DND-41 (cell line): Measurements from ENCODE around the gene TMEM131L.

Experiments used
- EZH2 ChIP-seq: IDR thresholded peaks from 3 replicates; pipeline ENCODE4 v1.6.1; 2012; ENCODE audit warnings: borderline replicate concordance, low read depth, mild to moderate bottlenecking, moderate library complexity, low read length, inconsistent platforms; ENCODE audit not compliant: severe bottlenecking
- TF ChIP-seq, protein P1 (sequence below): IDR thresholded peaks from 2 replicates; pipeline ENCODE4 v1.5.1; 2012; ENCODE audit warnings: borderline replicate concordance, low read length, moderate library complexity, mild to moderate bottlenecking; ENCODE audit not compliant: poor library complexity, severe bottlenecking; ENCODE audit errors: extremely low read depth

DNA sequence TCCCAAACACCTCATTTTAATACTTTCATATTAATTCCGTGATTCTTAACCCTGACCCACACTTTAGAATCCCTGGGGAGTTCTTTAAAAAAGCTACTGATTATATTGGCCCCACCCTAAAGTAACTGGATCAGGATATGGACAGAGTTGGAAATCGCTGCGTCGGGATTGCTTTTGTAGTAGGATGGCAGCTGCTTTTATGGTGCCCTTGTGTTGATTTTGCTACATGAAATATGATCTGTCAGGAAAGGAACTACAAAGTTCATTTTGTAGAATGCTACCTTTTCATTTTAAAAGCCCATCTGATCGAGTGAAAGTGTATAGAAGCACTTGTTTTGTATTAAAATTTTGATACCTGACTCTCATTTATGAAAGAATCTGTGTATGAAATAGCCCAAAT, 43.6 kb downstream of the TMEM131L start:
- TF ChIP-seq, protein P1, sequence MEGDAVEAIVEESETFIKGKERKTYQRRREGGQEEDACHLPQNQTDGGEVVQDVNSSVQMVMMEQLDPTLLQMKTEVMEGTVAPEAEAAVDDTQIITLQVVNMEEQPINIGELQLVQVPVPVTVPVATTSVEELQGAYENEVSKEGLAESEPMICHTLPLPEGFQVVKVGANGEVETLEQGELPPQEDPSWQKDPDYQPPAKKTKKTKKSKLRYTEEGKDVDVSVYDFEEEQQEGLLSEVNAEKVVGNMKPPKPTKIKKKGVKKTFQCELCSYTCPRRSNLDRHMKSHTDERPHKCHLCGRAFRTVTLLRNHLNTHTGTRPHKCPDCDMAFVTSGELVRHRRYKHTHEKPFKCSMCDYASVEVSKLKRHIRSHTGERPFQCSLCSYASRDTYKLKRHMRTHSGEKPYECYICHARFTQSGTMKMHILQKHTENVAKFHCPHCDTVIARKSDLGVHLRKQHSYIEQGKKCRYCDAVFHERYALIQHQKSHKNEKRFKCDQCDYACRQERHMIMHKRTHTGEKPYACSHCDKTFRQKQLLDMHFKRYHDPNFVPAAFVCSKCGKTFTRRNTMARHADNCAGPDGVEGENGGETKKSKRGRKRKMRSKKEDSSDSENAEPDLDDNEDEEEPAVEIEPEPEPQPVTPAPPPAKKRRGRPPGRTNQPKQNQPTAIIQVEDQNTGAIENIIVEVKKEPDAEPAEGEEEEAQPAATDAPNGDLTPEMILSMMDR = no peak
- no peak for TF ChIP-seq EZH2
